C4-2B (cell line): ENCODE results near the gene OPTC.
"Not testable (repeated sequence)": the region's sequence is repeated elsewhere in the genome, so short reads cannot be mapped to it uniquely, and the experiment has no call there.

Source experiments
- H3K27ac ChIP-seq: fragments of 450-650 bp; 2 replicates; pipeline ENCODE4 v1.5.1; 2017
- ZFX ChIP-seq: fragments of 450-650 bp; IDR thresholded peaks from 2 replicates; pipeline ENCODE4 v1.6.1; 2017
- TF ChIP-seq, protein P1 (sequence below): fragments of 450-650 bp; conservative IDR thresholded peaks from 2 replicates; pipeline ENCODE4 v1.5.1; 2017; ENCODE audit warnings: mild to moderate bottlenecking

The OPTC gene, protein sequence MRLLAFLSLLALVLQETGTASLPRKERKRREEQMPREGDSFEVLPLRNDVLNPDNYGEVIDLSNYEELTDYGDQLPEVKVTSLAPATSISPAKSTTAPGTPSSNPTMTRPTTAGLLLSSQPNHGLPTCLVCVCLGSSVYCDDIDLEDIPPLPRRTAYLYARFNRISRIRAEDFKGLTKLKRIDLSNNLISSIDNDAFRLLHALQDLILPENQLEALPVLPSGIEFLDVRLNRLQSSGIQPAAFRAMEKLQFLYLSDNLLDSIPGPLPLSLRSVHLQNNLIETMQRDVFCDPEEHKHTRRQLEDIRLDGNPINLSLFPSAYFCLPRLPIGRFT

DNA sequence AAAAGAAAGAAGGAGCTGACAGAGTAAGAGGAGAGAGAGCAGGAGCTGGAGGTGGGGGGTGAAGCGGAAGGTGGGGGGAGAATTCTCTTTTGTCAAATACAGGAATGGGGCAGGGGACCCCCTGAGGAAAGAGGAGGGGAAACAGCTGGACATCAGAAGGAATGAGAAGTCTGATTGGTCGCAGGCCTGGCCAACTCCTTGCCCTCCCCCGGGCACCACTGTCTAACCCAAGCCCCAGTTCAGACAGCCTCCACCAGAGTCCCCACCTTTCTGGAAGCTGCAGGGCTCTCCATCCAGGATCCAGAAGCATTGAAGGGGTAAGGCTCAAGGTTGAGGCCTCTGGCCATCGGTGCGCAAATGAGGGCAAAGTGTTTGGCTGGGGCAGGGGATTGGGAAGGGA, at the start of gene OPTC:
Gene OPTC (plus strand): TSS at position 253 of the 400 bp plus-strand sequence. CDS start 1,853 bp downstream, outside the sequence.
- TF ChIP-seq, protein P1, sequence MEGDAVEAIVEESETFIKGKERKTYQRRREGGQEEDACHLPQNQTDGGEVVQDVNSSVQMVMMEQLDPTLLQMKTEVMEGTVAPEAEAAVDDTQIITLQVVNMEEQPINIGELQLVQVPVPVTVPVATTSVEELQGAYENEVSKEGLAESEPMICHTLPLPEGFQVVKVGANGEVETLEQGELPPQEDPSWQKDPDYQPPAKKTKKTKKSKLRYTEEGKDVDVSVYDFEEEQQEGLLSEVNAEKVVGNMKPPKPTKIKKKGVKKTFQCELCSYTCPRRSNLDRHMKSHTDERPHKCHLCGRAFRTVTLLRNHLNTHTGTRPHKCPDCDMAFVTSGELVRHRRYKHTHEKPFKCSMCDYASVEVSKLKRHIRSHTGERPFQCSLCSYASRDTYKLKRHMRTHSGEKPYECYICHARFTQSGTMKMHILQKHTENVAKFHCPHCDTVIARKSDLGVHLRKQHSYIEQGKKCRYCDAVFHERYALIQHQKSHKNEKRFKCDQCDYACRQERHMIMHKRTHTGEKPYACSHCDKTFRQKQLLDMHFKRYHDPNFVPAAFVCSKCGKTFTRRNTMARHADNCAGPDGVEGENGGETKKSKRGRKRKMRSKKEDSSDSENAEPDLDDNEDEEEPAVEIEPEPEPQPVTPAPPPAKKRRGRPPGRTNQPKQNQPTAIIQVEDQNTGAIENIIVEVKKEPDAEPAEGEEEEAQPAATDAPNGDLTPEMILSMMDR, result no peak
- TF ChIP-seq ZFX, result no peak
- H3K27ac ChIP-seq, result no peak within 1 kb of the TSS

GRCh38 chr1:203444171-203444576, 49.8 kb upstream of the OPTC start:
- TF ChIP-seq, protein P1, result peak; percentile 14; the same call in 1 of the 2 replicates
- TF ChIP-seq ZFX, result no peak
- no peak overlapping the region for H3K27ac ChIP-seq

- TF ChIP-seq ZFX, result no peak
- TF ChIP-seq, protein P1, result no peak
- H3K27ac ChIP-seq, result no peak overlapping the region
Observed at GRCh38 chr1:203447151-203447550, 46.8 kb upstream of the OPTC start.

- not testable (repeated sequence) for H3K27ac ChIP-seq
Observed at GRCh38 chr1:203447598-203447997, 46.4 kb upstream of the OPTC start.

GRCh38 chr1:203448521-203449061, 45.4 kb upstream of the OPTC start:
- TF ChIP-seq ZFX, result no peak
- TF ChIP-seq, protein P1, result no peak
- no peak overlapping the region for H3K27ac ChIP-seq

DNA sequence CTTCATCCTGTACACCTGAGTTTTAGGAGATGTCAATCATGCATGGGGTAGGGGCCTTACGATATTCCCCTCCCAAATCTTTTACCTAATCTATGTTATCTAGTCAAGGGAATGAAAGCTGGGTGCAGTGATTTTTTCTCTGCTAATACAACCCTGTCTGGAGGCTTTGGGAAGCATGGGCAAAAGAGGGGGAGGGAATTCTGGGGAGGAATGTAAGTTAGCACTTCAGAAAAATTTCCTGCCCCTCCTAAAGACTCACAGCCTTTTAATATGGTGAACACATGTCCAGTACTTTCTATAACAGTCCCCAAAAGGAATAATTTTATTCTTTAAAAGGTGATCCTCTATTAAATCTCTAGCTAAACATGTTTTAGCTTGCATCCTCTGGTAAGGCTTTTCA, 44.0 kb upstream of the OPTC start:
- TF ChIP-seq, protein P1, result no peak
- TF ChIP-seq ZFX, result no peak
- no peak overlapping the region for H3K27ac ChIP-seq

DNA sequence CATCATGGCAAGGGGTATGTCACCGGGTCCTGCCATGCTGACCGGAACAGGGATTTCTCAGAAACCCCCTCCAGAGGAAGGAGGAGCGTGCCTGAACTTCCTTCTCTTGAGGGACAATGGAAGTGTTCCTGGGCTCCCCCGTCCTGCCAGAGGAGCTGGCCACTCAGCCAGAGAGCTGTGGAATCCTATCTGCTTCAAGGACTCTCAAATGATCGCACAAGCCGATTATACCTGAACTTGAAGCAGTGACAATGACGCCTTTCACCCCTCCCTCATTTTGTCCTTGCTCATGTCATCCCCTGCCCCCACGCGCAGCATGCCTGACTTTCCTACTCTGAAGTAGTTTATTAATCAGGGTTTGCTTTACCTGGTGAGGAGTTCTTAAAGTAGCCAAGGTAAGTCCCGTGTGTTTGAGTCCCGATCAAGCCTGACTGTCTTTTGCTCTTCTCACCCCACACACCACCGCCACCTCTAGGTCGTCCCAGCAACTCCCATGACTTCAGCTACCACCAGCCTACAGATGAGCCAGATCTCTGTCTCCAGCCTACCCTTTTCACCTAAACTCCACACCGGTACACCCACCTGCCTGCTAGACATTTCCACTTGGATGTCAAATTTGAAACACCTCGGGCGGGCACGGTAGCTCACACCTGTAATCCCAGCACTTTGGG, 43.3 kb upstream of the OPTC start:
- no peak overlapping the region for H3K27ac ChIP-seq
- TF ChIP-seq, protein P1, result no peak; the same call in 1 of the 2 replicates
- no peak for TF ChIP-seq ZFX
